HG03039 (cell line): ENCODE results near the gene FDXR.

ENCODE experiments used
- ATAC-seq: cut with Tn5 transposase; IDR thresholded peaks from one replicate; pipeline ENCODE4 v1.9.1; 2021; ENCODE audit warnings: mild to moderate bottlenecking, moderate library complexity; ENCODE audit not compliant: unreplicated experiment

The FDXR gene

GRCh38 chr17:74860229-74860871, 12.4 kb downstream of the FDXR start:
- no peak for ATAC-seq

- ATAC-seq: no peak
These were observed 13.2 kb downstream of the FDXR start, which contains the start of gene GRIN2C for GRCh38 chr17:74859459-74860228. Gene GRIN2C, minus strand, starts transcription at chr17:74859885. Its CDS starts 4,793 bp downstream, at chr17:74855092.

GRCh38 chr17:74858672-74859458, 13.9 kb downstream of the FDXR start:
- ATAC-seq: no peak

- no peak for ATAC-seq
These were observed 15.6 kb downstream of the FDXR start for GRCh38 chr17:74857191-74857590.

- no peak for ATAC-seq
These were observed 16.7 kb downstream of the FDXR start for GRCh38 chr17:74856112-74856511.

GRCh38 chr17:74855323-74855722, 17.5 kb downstream of the FDXR start:
- no peak for ATAC-seq

- ATAC-seq: no peak
These were observed 18.0 kb downstream of the FDXR start for GRCh38 chr17:74854792-74855191.

GRCh38 chr17:74853669-74854068, 19.1 kb downstream of the FDXR start:
- ATAC-seq: no peak

GRCh38 chr17:74853048-74853397, 19.8 kb downstream of the FDXR start:
- ATAC-seq: no peak

- ATAC-seq: no peak
These were observed 20.4 kb downstream of the FDXR start for GRCh38 chr17:74852237-74853047.

- ATAC-seq: no peak
These were observed 21.1 kb downstream of the FDXR start for GRCh38 chr17:74851612-74852236.

- ATAC-seq: no peak
These were observed 21.9 kb downstream of the FDXR start for GRCh38 chr17:74850914-74851313.

- no peak for ATAC-seq
These were observed 22.5 kb downstream of the FDXR start for GRCh38 chr17:74850310-74850709.

- ATAC-seq: no peak
These were observed 24.0 kb downstream of the FDXR start for GRCh38 chr17:74848656-74849399.

GRCh38 chr17:74846621-74847020, 26.2 kb downstream of the FDXR start:
- ATAC-seq: no peak

- ATAC-seq: no peak
These were observed 29.5 kb downstream of the FDXR start for GRCh38 chr17:74843352-74843627.

- no peak for ATAC-seq
These were observed 30.0 kb downstream of the FDXR start for GRCh38 chr17:74842599-74843351.

- ATAC-seq: no peak
These were observed 30.6 kb downstream of the FDXR start for GRCh38 chr17:74842146-74842598.

GRCh38 chr17:74840989-74841666, 31.7 kb downstream of the FDXR start:
- ATAC-seq: no peak
